ENCODE results near the gene COL19A1.

DNA sequence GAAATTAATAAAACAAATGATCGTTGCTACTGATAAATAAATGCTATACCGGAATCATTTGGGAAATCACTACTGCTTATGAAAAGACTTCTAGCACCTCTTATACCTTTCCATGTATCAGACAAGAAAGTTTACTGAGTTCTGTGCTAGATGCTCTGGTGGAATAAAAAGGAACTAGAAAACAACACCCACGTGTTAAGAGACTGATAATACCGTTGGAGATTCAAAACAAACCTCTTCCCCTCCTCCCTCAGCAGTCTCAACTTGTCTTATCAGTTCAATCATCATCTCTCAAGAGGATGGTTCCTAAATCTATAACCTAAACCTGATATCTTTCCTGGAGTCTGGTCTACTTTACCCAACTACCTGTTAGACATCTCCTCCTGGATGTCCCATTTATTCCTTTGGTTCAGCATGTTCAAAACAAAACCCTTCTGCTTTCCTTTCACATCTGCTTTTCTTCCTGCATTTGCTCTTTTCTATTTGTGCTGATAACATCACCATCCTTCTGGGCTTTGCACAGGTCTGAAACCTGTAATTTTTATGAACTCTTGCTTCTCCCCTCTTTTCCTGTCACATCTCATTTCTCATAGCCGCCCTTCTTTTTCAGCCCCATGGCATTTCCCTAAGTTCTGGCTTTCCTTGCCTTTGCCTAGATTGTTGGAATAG lies 122.2 kb downstream of the COL19A1 start:
- no peak for TF ChIP-seq ZNF274 (IDR thresholded peaks at IDR 0.05; ENCODE audit: low read depth, low read length)
- TF ChIP-seq YY1 (IDR thresholded peaks at IDR 0.05; ENCODE audit: insufficient read depth, insufficient read length): no peak

All from NT2/D1 (cell line).